Upper lobe of right lung (tissue), 1 donor: Measurements from ENCODE around the gene SSR4. TPM values are rescaled to one million over a fixed set of nuclear protein-coding genes. Genes with fewer than 3 reads are reported as not detected.
"Not testable (repeated sequence)": the region's sequence is repeated elsewhere in the genome, so short reads cannot be mapped to it uniquely, and the experiment has no call there.

Experiments
- ATAC-seq: fragments of 200-7000 bp; cut with Tn5 transposase; one replicate; pipeline ENCODE4 v1.9.1; 2020; ENCODE audit warnings: mild to moderate bottlenecking, moderate library complexity
- DNase-seq: peaks from one replicate; pipeline ENCODE4 v3.0.0-alpha.2; 2020
- H3K27ac ChIP-seq: fragments of 200-600 bp; one replicate; pipeline ENCODE4 v1.8.0; 2022
- H3K27me3 ChIP-seq: fragments of 200-600 bp; one replicate; pipeline ENCODE4 v1.8.0; 2022; ENCODE audit warnings: mild to moderate bottlenecking
- H3K36me3 ChIP-seq: fragments of 200-600 bp; one replicate; pipeline ENCODE4 v1.8.0; 2022
- H3K4me1 ChIP-seq: fragments of 200-600 bp; one replicate; pipeline ENCODE4 v1.8.0; 2022
- H3K4me3 ChIP-seq: fragments of 200-600 bp; one replicate; pipeline ENCODE4 v1.8.0; 2022; ENCODE audit warnings: mild to moderate bottlenecking
- H3K9me3 ChIP-seq: fragments of 200-600 bp; one replicate; pipeline ENCODE4 v1.8.0; 2022
- CTCF ChIP-seq: fragments of 200-600 bp; IDR thresholded peaks from one replicate; pipeline ENCODE4 v1.8.0; 2022; ENCODE audit warnings: antibody characterized with exemption
- intact Hi-C: fragments of 100-400 bp; cut with DNase I; formaldehyde crosslinking; loops from one replicate; pipeline ENCODE4 v1.11.0; 2022
- total RNA-seq: library from RNA; stranded (reverse); fragmentation: NEBNext Ultra II Directional; extraction: Animal tissue kit (Norgen Biotek cat#: 25700); gene quantifications from one replicate; pipeline ENCODE4 v1.2.1, GENCODE V29; 2021
- donor health status: DM: no; HTN: yes; CAD: no; lungs with severe emphysema.

Gene SSR4
- total RNA-seq, 1 donor from 2014 or later, result 204 TPM

GRCh38 chrX:153807976-153808375 lies 13.5 kb downstream of the SSR4 start:
- ATAC-seq (no peak), DNase-seq (no peak)

DNA sequence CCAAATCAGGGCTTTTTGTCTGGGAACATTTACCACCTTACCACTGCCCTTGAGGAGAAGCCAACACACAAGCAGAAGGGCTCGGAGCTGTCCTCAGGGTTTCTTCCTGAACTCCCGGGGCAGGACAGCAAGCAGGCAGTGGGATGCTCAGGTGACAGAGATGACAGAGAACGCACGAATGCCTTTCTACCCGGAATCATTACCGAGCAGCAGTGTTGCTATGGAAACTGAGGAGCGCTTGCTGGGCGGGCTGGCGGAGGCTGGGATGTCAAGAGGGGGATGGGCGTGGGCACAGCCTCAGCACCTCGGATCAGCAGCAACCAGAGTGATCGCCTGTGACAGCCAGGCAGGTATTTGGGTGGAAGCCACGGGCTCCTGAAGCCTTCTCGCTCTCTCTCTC lies 17.8 kb downstream of the SSR4 start:
- Histone ChIP-seq H3K4me3 (no peak overlapping the region), H3K27me3 (no peaks in the 10 kb centered on the region), H3K9me3 (no peaks in the 10 kb centered on the region), H3K4me1 (no peaks in the 10 kb centered on the region), H3K36me3 (no peaks in the 10 kb centered on the region), H3K27ac (no peak overlapping the region)
- DNase-seq (no peak), ATAC-seq (no peak)
- TF ChIP-seq CTCF, result no peak
- intact Hi-C loops, result no loop called here

More at GRCh38 chrX:153807976-153808375, 13.5 kb downstream of the SSR4 start:
- TF ChIP-seq CTCF, result no peak
- no peaks in the 10 kb centered on the region for H3K9me3 ChIP-seq
- H3K4me3 ChIP-seq, result no peak overlapping the region
- intact Hi-C loops, result no loop called here
- no peaks in the 10 kb centered on the region for H3K27me3 ChIP-seq
- H3K36me3 ChIP-seq, result no peaks in the 10 kb centered on the region
- no peak overlapping the region for H3K27ac ChIP-seq
- no peaks in the 10 kb centered on the region for H3K4me1 ChIP-seq

- intact Hi-C loops, result no loop called here
- Histone ChIP-seq H3K4me1 (no peaks in the 10 kb centered on the region), H3K27ac (no peak overlapping the region), H3K36me3 (no peaks in the 10 kb centered on the region), H3K9me3 (no peaks in the 10 kb centered on the region), H3K4me3 (no peak overlapping the region), H3K27me3 (no peaks in the 10 kb centered on the region)
- TF ChIP-seq CTCF, result no peak
- ATAC-seq, result no peak
- no peak for DNase-seq
These were observed 18.7 kb downstream of the SSR4 start for GRCh38 chrX:153813161-153813560.

- intact Hi-C loops, result no loop called here
- ATAC-seq (no peak), DNase-seq (no peak)
- Histone ChIP-seq H3K27me3 (no peaks in the 10 kb centered on the region), H3K27ac (no peak overlapping the region), H3K36me3 (no peaks in the 10 kb centered on the region), H3K4me1 (no peaks in the 10 kb centered on the region), H3K4me3 (no peak overlapping the region), H3K9me3 (no peaks in the 10 kb centered on the region)
- TF ChIP-seq CTCF, result no peak
These were observed 20.3 kb downstream of the SSR4 start for GRCh38 chrX:153814591-153815315.

- no peak for TF ChIP-seq CTCF
- no peaks in the 10 kb centered on the region for H3K4me1 ChIP-seq
- H3K9me3 ChIP-seq, result no peaks in the 10 kb centered on the region
- H3K27me3 ChIP-seq, result no peaks in the 10 kb centered on the region
- intact Hi-C loops, result no loop called here
- H3K36me3 ChIP-seq, result no peaks in the 10 kb centered on the region
- ATAC-seq (no peak), DNase-seq (no peak)
- no peak overlapping the region for H3K4me3 ChIP-seq
- no peak overlapping the region for H3K27ac ChIP-seq
These were observed 22.6 kb downstream of the SSR4 start for GRCh38 chrX:153816831-153817690.

DNA sequence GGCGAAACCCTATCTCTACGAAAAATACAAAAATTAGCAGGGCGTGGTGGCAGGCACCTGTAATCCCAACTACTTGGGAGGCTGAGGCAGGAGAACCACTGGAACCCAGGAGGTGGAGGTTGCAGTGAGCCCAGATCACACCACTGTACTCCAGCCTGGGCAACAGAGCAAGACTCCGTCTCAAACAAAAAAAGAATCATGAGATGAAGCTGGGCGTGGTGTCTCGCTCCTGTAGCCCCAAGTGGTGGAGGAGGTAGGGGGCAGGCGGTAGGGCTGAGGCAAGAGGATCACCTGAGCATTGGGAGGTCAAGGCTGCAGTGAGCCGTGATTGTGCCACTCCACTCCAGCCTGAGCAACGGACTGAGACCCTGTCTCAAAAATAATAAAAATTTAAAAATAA lies 23.6 kb downstream of the SSR4 start:
- ATAC-seq, DNase-seq, H3K36me3 ChIP-seq, H3K4me1 ChIP-seq, H3K4me3 ChIP-seq, intact Hi-C loops, H3K9me3 ChIP-seq, H3K27ac ChIP-seq, H3K27me3 ChIP-seq: not testable (repeated sequence)
